Mesenteric fat pad (tissue), 1 donor: ENCODE measurements around the gene ZFHX3. TPM values are rescaled to one million over a fixed set of nuclear protein-coding genes. Genes with fewer than 3 reads are reported as not detected.
"Not testable (repeated sequence)": the region's sequence is repeated elsewhere in the genome, so short reads cannot be mapped to it uniquely, and the experiment has no call there.

Source experiments
- DNase-seq: peaks from one replicate; pipeline ENCODE4 v3.0.0-alpha.2; 2020; ENCODE audit warnings: low spot score
- long read RNA-seq: library from polyadenylated mRNA; unstranded; transcript quantifications from one replicate; pipeline ENCODE4 v2.0.0, GENCODE V29; 2020
- total RNA-seq: library from RNA; stranded (reverse); fragmentation: NEBNext Ultra II Directional; extraction: Animal tissue kit (Norgen Biotek cat#: 25700); gene quantifications from one replicate; pipeline ENCODE4 v1.2.1, GENCODE V29; 2021
- donor health status: DM: yes; HTN: yes; CAD: no.

The ZFHX3 gene
- total RNA-seq: 28.8 TPM
- long read RNA-seq, partial matches to known transcripts: 9 of 32 reads
- long read RNA-seq, other reads (novel, unspliced or antisense): 23 of 32 reads

DNA sequence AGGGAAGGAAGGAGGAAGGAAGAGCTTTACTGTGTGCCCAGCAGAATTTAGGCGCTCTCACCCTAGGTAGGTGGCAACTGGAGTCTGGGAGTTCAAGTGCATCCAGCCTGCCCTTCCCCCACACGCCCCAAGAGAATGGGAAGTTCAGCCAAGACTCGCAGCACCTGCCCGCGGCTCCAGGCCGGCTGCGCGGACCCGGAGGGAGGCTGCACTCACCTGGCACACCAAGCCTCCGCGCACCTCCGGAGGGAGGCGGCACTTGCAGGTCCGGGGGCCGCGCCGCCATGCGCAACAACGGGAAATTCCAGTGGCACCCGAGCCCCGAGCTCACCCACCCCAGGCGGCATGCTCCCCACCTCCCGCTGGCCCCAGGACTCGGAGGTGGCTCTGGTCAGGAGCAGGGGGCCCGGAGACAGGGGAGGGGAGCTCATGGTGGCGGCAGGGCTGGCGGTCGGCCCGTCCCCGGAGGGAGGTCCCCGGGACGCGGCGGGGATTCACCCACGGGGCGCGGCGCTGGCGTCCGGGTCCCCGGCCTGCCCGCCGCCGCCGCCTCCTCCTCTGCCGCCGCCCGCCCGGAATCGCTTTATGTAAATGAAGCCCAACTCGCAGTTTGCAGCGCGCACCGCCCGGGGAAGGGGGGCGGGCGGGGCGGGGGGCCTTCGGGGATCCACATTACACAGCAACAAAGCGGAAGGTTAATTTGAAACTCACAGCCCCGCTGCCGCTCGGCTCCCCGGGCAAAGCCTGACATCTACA, at the start of gene ZFHX3:
TSS of gene ZFHX3 (minus strand) at position 593 of the 756 bp plus-strand sequence. CDS start 87,983 bp downstream, outside the sequence.
- DNase-seq: no peak

DNA sequence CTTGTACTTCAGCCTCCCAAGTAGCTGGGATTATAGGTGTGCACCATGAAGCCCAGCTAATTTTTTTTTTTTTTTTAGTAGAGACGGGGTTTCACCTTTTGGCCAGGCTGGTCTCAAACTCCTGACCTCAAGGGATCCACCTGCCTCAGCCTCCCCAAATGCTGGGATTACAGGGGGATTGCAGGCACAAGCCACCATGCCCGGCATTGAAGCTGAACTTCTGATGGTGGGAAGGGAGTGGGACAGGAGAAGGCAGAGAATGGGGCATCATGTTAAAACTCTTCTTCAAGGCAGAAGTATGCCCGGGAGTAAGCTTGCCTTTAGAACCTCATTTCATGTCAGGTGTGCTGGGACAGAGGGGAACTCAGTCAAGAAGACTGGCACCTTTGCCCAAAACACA, 48.6 kb upstream of the ZFHX3 start:
- peak; percentile 65 for DNase-seq

GRCh38 chr16:73095885-73096421, 48.0 kb upstream of the ZFHX3 start:
- peak; percentile 77 for DNase-seq

GRCh38 chr16:73095142-73095820, 47.4 kb upstream of the ZFHX3 start:
- peak; percentile 35 for DNase-seq

DNA sequence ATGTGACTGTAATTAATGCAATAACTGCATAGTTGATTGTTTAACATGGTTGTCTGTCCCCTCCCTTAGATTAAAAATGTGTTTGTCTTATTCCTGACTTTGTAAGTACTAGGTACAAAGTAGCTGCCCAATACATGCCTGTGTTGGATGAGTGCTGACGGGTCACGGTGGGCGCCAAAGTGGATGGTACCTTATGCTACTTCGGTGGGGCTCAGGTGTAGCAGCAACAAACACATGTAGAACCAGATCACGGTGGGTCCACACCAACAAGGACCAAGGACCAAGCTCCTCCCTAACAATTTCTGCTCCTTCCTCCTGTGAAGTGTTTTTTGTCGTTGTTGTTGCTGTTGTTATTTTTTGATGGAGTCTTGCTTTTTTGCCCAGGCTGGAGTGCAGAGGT, 46.4 kb upstream of the ZFHX3 start:
- DNase-seq: peak; percentile 55

DNA sequence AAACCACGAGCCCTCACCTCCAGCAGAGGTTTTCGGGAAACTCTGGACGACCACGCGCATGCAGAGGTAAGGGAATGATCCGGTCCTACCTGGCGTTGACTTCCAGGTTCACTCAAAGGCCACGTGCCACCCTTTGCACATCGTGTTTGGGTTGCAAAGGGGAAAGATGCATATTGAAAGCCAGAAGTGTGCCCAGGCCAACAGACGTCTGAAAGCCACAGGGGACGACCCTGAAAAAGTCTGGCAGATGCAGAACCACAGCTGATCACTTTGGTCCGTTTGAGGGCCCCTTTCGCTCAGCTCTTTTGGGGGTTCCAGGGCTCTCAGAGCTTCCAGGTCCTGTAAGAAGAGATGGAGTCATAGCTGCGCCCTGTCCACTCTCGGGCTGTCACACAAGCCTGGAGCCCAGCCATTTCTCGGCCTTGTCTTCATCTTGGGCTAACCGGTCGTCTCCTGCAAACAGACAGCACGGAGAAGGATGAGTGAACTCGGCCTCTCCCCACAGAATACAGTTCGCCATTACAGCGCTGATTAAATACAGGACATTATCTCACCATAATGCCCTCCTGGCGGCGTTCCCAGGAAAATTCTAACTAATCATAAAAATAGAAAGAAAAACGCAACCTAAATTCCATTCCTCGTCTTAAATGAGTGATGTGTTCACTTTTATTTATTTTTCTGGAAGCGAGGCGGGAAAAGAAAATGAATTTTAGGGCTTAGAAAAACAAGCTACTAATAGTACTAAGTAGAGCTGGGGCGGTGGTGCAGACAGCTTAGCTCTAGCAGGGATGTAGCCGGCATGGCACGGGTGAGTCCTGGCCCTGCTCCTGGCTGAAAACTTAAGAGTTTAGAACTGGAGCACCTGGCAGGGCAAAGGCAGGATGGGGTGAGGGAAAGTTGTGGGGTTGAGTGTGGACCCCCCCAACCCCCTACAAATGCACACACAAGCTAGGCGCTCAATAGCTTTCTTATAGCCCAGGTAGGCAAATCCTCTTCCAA, 45.5 kb upstream of the ZFHX3 start:
- DNase-seq: peak; percentile 69

- no peak for DNase-seq
Measured at GRCh38 chr16:73092236-73092781, 44.4 kb upstream of the ZFHX3 start.

DNA sequence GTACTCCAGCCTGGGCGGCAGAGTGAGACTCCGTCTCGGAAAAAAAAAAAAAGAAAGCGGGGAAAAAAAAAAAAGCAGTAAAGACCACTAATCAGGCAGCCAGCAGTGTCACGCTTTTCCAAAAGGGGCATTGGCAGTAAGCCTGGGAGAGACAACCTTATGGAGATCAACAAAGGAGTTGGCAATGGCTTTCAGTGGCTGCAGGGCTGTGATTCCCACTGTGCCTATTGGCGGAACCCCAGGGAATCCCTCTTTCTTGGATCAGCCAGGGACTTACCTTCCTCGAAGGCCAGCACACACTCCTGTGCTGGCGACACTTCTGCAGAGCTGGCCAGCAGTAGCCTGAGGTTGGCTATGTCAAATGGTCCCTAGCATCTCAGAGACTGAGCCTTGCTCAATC, 43.2 kb upstream of the ZFHX3 start:
- no peak for DNase-seq

- no peak for DNase-seq
Measured at GRCh38 chr16:73089420-73089819, 41.5 kb upstream of the ZFHX3 start.

DNA sequence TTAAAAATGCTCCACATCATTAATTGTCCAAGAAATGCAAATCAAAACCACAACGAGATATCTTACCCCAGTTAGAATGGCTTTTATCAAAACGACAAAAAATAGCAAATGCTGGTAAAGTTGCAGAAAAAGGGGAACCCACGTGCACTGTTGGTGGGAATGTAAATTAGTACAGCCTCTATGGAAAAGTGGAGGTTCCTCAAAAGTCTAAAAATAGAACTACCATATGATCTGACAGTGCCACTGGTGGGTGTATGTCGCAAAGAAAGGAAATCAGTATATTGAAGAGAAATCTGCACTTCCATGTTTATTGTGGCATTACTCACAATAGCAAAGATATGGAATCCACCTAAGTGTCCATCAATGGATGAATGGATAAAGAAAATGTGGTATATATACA, 38.2 kb upstream of the ZFHX3 start:
- no peak for DNase-seq

GRCh38 chr16:73083271-73083670, 35.3 kb upstream of the ZFHX3 start:
- DNase-seq: no peak

DNA sequence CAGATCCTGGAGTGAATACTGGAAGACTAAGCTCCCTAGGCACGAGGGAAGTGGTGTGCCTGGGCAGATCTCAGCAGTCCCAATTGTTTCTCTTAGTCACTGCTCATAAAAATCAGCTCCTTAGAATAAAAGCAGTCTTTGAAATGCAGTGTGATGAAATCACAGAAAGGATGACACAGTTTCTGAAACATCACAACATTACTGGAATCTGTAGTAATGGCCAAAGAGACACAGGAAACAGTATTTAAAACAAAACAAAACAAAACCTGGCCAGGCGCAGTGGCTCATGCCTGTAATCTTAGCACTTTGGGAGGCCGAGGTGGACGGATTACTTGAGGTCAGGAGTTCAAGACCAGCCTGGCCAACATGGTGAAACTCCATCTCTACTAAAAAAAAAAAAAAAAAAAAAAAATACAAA, 34.7 kb upstream of the ZFHX3 start:
- not testable (repeated sequence) for DNase-seq

DNA sequence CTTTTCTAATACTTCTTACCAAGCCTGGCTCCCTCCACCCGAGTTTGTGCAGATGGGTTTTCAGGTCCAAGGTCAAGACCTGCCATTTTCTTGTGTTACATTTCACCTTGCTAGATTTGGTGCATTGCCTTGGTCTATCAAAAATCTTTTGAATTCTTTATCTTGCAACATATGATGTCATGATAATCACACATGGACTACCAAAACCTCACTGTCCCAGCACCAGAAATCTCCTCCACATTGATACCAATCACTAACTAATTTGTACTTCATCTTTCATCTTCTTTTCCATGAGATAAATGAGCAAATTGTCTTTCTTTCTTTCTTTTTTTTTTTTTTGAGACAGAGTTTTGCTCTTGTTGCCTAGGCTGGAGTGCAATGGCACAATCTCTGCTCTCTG, 33.0 kb upstream of the ZFHX3 start:
- no peak for DNase-seq

DNA sequence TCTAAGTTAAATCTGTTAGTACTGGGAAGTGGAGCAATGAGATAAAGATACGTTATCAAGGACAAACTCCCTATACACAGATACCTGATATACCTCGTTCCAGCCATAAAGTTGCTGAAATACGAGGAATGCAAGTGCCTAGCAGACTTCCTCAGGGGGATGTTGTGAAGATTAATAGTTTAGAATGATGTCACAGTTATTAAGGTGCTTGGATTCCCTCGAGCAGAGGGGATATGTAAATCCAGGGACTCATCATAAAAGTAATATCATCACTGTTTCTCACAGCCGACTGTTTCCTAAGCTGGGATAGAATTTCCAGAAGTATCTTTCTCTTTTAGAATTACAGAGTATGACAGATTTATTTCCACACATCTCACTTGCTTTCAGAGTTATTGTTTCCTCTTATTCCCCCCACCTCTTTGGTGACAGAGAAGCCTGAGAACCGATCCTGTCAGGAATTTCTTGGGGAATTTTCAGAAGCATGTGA, 28.4 kb upstream of the ZFHX3 start:
- no peak for DNase-seq

DNA sequence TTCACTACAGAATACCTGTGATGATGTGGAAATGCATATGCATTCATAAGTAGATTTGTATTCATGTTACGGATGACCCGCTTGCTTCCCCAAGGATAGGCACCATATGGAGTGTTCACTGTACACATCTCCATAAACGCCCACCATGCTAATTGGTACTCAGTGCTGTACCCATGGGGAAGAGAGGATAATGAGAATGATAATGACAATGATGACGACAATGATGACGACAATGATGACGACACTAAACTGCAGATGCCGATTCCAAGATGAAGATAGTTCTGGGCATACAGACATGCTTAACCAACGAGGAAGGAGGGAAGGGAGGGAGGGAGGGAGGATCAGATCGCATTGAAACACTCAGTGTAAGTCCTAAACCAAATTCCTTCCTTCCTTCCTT, 26.5 kb upstream of the ZFHX3 start:
- no peak for DNase-seq

DNA sequence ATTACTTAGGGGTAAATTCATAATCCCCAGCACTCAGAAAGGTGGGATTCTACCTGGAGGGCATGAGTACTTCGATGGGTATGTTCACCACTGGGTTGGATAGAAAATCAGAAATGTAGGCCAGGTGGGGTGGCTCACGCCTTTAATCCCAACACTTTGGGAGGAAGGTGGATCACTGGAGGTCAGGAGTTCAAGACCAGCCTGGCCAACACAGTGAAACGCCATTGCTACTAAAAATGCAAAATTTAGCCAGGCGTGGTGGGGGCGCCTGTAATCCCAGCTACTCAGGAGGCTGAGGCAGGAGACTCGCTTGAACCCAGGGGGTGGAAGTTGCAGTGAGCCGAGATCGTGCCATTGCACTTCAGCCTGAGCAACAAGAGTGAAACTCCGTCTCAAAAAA, 24.1 kb upstream of the ZFHX3 start:
- peak; percentile 20 for DNase-seq

DNA sequence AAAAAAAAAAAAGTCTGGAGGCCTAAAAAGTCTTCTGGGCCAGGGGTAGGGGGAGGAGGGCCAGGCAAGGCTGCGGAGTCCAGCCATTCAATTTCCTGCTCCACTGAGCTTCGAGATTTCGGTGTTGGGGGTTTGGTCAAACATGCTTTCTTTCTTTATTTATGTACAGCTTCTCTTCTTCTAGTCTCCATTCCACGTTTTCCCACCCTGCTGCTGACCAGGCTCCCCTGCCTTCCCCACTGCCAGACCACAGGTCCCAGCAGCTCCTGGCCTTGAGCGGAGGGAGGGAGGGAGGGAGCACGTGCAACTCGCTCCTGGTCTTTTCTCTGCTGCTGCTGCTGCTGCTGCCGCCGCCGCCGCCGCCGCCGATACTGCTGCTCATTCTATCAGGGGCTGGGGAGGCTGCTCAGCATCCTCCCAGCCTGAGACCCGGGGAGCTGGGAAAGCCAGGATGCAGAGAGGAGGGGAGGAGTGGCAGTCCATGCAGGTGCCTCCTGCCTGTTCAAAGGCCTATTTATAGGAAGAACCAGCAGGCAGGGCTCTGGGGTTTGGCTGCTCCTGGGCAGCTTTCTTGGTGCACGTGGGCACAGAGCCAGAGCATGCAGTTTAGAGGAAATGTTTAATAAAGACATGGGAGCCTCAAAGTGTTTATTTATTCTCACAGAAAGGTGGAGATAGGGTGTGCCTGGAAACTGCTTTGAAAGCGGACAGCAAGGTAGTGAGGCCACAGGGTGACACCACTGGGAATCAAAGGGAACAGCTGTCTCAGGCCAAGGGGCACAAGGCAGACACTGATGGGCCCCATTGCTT, 23.4 kb upstream of the ZFHX3 start:
- DNase-seq: peak; percentile 86

DNA sequence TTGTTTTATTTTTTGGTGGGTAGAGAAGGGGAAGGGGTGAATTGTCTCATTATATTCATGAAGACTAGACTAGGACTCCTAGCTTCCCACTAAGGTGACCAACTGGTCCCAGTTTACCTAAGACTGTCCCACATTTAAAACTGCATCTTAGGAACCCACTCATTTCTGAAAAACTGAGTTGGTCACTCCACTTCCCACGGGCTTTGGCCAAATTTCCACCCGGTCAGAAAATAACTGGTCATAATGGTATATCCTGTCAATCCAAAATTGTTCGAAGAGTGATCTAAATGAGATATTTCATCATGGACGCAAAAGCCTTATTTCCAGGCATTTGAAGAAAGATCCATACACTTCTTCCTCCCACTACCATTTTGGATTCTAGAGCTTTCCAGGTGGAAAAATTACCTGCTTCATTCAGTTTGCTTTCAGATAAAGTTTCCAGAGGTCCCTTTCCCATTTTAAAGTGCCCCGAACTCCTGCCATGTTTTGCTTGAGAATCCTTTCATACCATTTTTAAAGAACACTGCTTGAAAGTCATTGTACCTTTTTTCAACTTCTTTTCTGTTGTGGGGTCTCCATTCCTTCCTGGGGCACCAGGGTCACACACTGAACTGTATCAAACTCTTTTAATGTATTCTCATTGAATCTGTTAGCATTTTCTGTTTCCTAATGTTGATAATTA, 21.8 kb upstream of the ZFHX3 start:
- DNase-seq: peak; percentile 6
